ENCODE data around the gene MRGPRG. TPM values are rescaled to one million over a fixed set of nuclear protein-coding genes. Genes with fewer than 3 reads are reported as not detected.

The MRGPRG gene
- total and polyA plus RNA-seq, 2 of the 4 experiments (the other 2 are of a cell fraction) = not detected

DNA sequence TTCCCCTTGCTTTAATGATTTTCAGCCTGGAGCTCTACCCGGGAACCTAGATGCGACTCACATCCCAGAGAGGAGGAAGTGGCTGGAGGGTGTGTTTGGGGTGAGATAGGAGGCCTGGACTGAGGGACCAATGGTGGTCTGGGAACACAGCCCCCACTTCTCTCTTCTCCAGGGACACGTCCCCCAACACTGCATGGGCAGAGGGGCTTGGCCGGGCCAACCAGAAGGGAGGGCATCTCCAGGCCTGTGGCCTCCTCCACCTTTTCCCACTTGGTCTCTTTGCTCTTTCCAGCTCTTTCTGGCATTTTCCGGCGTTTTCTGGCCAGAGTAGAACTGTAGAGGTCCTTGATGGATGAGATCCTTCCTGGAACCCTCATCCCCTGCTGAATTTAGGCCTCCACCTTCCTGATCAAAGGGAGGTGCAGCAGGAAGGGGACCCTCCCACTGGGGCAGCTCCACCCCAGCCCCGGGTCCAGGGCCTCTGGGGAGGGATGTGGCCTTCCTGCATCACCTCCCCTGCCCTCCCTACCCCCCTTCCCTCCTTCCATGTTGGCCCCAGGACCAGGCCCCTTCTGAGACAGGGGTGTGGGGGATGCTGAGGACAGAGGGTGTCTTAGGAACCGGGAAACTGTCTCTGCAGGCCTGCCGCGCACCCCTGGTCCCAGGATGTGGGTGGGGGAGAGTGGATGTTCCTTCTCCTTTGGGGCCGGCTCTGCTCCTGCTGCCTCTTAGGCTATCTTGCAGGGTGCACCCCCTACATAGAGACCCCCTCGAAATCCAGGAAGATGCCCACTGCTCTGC lies 24.4 kb downstream of the MRGPRG start:
- Histone ChIP-seq H3K4me3 (ENCODE audit: insufficient read depth, low read depth, low read length) (no peak overlapping the region), H3K27me3 (ENCODE audit: control insufficient read depth, insufficient read depth, low read length) (peaks cover 54% of the 10 kb centered on the region), H3K14ac (replicated peaks; ENCODE audit: low read depth, low read length) (no peak overlapping the region), H4K8ac (ENCODE audit: low read depth in 2 of 2, low read length in 2 of 2) (no peak overlapping the region), H3K79me1 (ENCODE audit: low read depth in 1 of 2, low read length in 2 of 2) (no peaks in the 10 kb centered on the region), H4K91ac (ENCODE audit: insufficient read depth, low read depth, low read length) (no peak overlapping the region), H2BK5ac (ENCODE audit: low read depth, low read length, poor library complexity, severe bottlenecking) (no peak overlapping the region), H3K23ac (ENCODE audit: low read depth, low read length) (no peak overlapping the region), H3K4me1 (ENCODE audit: control insufficient read depth, insufficient read depth, low read length) (no peaks in the 10 kb centered on the region), H4K5ac (ENCODE audit: low read depth, low read length) (no peak overlapping the region), H2AFZ (replicated peaks; ENCODE audit: low read length, poor library complexity) (no peak overlapping the region), H4K20me1 (ENCODE audit: insufficient read depth, low read length) (no peaks in the 10 kb centered on the region), H2BK120ac (ENCODE audit: low read depth, low read length) (no peak overlapping the region), H3K27ac (ENCODE audit: insufficient read depth, low read length) (no peak overlapping the region), H2AK9ac (replicated peaks; ENCODE audit: low read depth, low read length, poor library complexity) (peak overlapping the region; percentile 55), H3K4me2 (ENCODE audit: low read depth, low read length) (no peak overlapping the region), H3K4ac (ENCODE audit: low read depth, low read length) (no peak overlapping the region), H2AK5ac (ENCODE audit: low read depth, low read length) (no peak overlapping the region), H3K9me1 (ENCODE audit: insufficient read depth, low read length) (no peaks in the 10 kb centered on the region), H3K36me3 (ENCODE audit: control insufficient read depth, insufficient read depth, low read length) (no peaks in the 10 kb centered on the region), H2BK15ac (ENCODE audit: low read depth, low read length) (no peak overlapping the region), H3K9me3 (ENCODE audit: control insufficient read depth, insufficient read depth, low read length) (no peaks in the 10 kb centered on the region), H3K56ac (ENCODE audit: extremely low read depth, insufficient read depth, low read length) (no peak overlapping the region), H3K9ac (ENCODE audit: low read depth, low read length) (no peak overlapping the region), H3K18ac (ENCODE audit: low read depth, low read length) (no peak overlapping the region), H2BK20ac (ENCODE audit: low read depth, low read length) (no peak overlapping the region)
- no peak for DNase-seq
- dilution Hi-C loops (cut with HindIII; ENCODE audit: low sequenced_read_pairs, unreplicated experiment) = no loop called here
- ChIA-PET CTCF (interaction anchor here (1.2 kb wide), 2 partner anchors 17 to 25 kb away, joined by 4 to 5 read pairs; no protein-coding TSS in a partner anchor), POLR2A (ENCODE audit: unreplicated experiment) (no interaction called here)
- in situ Hi-C loops (cut with MboI; ENCODE audit: low sequenced_read_pairs) = no loop called here
- WGBS, 2 experiments (ENCODE audit: extremely low coverage in 2 of 2, insufficient read length in 1 of 2) = no CpG with 5 or more reads among the region's 12 CpGs
- TF ChIP-seq, protein P1, sequence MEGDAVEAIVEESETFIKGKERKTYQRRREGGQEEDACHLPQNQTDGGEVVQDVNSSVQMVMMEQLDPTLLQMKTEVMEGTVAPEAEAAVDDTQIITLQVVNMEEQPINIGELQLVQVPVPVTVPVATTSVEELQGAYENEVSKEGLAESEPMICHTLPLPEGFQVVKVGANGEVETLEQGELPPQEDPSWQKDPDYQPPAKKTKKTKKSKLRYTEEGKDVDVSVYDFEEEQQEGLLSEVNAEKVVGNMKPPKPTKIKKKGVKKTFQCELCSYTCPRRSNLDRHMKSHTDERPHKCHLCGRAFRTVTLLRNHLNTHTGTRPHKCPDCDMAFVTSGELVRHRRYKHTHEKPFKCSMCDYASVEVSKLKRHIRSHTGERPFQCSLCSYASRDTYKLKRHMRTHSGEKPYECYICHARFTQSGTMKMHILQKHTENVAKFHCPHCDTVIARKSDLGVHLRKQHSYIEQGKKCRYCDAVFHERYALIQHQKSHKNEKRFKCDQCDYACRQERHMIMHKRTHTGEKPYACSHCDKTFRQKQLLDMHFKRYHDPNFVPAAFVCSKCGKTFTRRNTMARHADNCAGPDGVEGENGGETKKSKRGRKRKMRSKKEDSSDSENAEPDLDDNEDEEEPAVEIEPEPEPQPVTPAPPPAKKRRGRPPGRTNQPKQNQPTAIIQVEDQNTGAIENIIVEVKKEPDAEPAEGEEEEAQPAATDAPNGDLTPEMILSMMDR (conservative IDR thresholded peaks at IDR 0.05; ENCODE audit: low read depth, low read length) = no peak
- no peak for TF ChIP-seq NFE2L2 (IDR thresholded peaks at IDR 0.05; ENCODE audit: low read depth, low read length)
- TF ChIP-seq CHD1 (IDR thresholded peaks at IDR 0.05; ENCODE audit: low read depth, low read length) = no peak
- no peak for TF ChIP-seq POLR2A (IDR thresholded peaks at IDR 0.05; ENCODE audit: low read depth, low read length)
- TF ChIP-seq, protein P2, sequence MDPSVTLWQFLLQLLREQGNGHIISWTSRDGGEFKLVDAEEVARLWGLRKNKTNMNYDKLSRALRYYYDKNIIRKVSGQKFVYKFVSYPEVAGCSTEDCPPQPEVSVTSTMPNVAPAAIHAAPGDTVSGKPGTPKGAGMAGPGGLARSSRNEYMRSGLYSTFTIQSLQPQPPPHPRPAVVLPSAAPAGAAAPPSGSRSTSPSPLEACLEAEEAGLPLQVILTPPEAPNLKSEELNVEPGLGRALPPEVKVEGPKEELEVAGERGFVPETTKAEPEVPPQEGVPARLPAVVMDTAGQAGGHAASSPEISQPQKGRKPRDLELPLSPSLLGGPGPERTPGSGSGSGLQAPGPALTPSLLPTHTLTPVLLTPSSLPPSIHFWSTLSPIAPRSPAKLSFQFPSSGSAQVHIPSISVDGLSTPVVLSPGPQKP (IDR thresholded peaks at IDR 0.05; ENCODE audit: borderline replicate concordance, low read depth, low read length) = no peak
- TF ChIP-seq RCOR1 (IDR thresholded peaks at IDR 0.05; ENCODE audit: insufficient replicate concordance, low read length) = no peak
- no peak for TF ChIP-seq MAFK (IDR thresholded peaks at IDR 0.05; ENCODE audit: low read depth, low read length)
- TF ChIP-seq CEBPB (IDR thresholded peaks at IDR 0.05; ENCODE audit: low read depth, low read length) = no peak
- ATAC-seq (ENCODE audit: low read depth) = no peak
- intact Hi-C loops (cut with micrococcal nuclease) = no loop called here
- BruUV-seq (replicated peaks) = no TSS peak

All from IMR-90 (cell line).